A549 (cell line): ENCODE measurements around the gene SLC47A2. TPM values are rescaled to one million over a fixed set of nuclear protein-coding genes. Genes with fewer than 3 reads are reported as not detected.
A peak's percentile ranks its signal among the peaks of the same experiment; 100 is the strongest.
"Not testable (repeated sequence)": the region's sequence is repeated elsewhere in the genome, so short reads cannot be mapped to it uniquely, and the experiment has no call there.

Source experiments
- ATAC-seq, 2 experiments: fragments of 200-7000 bp in 1 of 2; fragments of >200 bp in 1 of 2; cut with Nextera tagmentation in 1 of 2; cut with Tn5 transposase in 1 of 2; 3 replicates each; pipeline versions ENCODE4 v1.8.0 to v1.9.1; 2018 to 2020; ENCODE audit warnings: mild to moderate bottlenecking in 1 of 2, moderate library complexity in 1 of 2
- CTCF ChIA-PET: fragments of 300-600 bp; sonication (Branson Sonifier 250); formaldehyde crosslinking; extraction: SDS; loops from one replicate; lab custom pipeline; 2021; ENCODE audit warnings: antibody characterized with exemption, inconsistent platforms; lab: Yijun Ruan, JAX
- POLR2A ChIA-PET: fragments of 350-600 bp; formaldehyde crosslinking; extraction: SDS; loops from one replicate; lab custom pipeline; 2021; ENCODE audit warnings: antibody characterized with exemption, inconsistent platforms; lab: Yijun Ruan, JAX
- DNase-seq, 2 experiments: peaks; one replicate each; pipeline versions ENCODE4 v3.0.0 to v3.0.0-alpha.2; 2011 to 2016; ENCODE audit warnings: low read depth in 1 of 2, low spot score in 1 of 2
- FAIRE-seq: peaks from 2 replicates; lab custom pipeline; 2011; peaks lifted over from hg19 to GRCh38; lab: Jason Lieb, UNC
- H3K27ac ChIP-seq, 2 experiments: fragments of >200 bp; sonication (Bioruptor Twin); formaldehyde crosslinking; 3 replicates each; pipeline ENCODE4 v1.5.1; 2016 to 2017
- H3K4me1 ChIP-seq: fragments of >200 bp; sonication (Bioruptor Twin); formaldehyde crosslinking; 3 replicates; pipeline ENCODE4 v1.6.1; 2016
- H3K4me2 ChIP-seq: fragments of >200 bp; sonication (Bioruptor Twin); formaldehyde crosslinking; 3 replicates; pipeline ENCODE4 v1.6.1; 2016
- H3K4me3 ChIP-seq: fragments of >200 bp; sonication (Bioruptor Twin); formaldehyde crosslinking; 3 replicates; pipeline ENCODE4 v1.5.1; 2016
- H3K9me3 ChIP-seq: fragments of >200 bp; sonication (Bioruptor Twin); formaldehyde crosslinking; 3 replicates; pipeline ENCODE4 v1.6.1; 2016
- ATOH8 ChIP-seq: fragments of 250-450 bp; sonication (Bioruptor Pico); IDR thresholded peaks from 2 replicates; pipeline ENCODE4 v1.5.0; 2020; ENCODE audit warnings: low read depth, mild to moderate bottlenecking, moderate library complexity
- CBX8 ChIP-seq: fragments of 200-600 bp; sonication (generic); IDR thresholded peaks from 2 replicates; pipeline ENCODE4 v1.6.1; 2016
- CHD2 ChIP-seq: fragments of 150-350 bp; IDR thresholded peaks from 2 replicates; pipeline ENCODE4 v1.6.1; 2014; ENCODE audit warnings: low read length; ENCODE audit not compliant: partially characterized antibody
- CTCF ChIP-seq: fragments of >200 bp; sonication (Bioruptor Twin); formaldehyde crosslinking; IDR thresholded peaks from 3 replicates; pipeline ENCODE4 v1.5.1; 2016
- EHF ChIP-seq: fragments of 250-450 bp; sonication (Bioruptor Pico); IDR thresholded peaks from 2 replicates; pipeline ENCODE4 v1.5.0; 2020; ENCODE audit warnings: mild to moderate bottlenecking
- FOSL2 ChIP-seq, 2 experiments: fragments of 450-650 bp in 1 of 2; fragments of >200 bp in 1 of 2; sonication (Bioruptor Twin) in 1 of 2; formaldehyde crosslinking; IDR thresholded peaks; 2 replicates each; pipeline versions ENCODE4 v1.5.0 to v1.6.1; 2016 to 2020; ENCODE audit warnings: mild to moderate bottlenecking in 1 of 2, moderate library complexity in 1 of 2
- HDAC2 ChIP-seq: fragments of 200-600 bp; sonication (generic); IDR thresholded peaks from 2 replicates; pipeline ENCODE4 v1.6.1; 2016
- HEYL ChIP-seq: fragments of 250-450 bp; sonication (Bioruptor Pico); IDR thresholded peaks from 2 replicates; pipeline ENCODE4 v1.8.0; 2021; ENCODE audit warnings: mild to moderate bottlenecking, moderate library complexity
- HOXB13 ChIP-seq: fragments of 250-450 bp; sonication (Bioruptor Pico); IDR thresholded peaks from 2 replicates; pipeline ENCODE4 v1.5.0; 2020; ENCODE audit warnings: low read depth, mild to moderate bottlenecking, moderate library complexity
- JUN ChIP-seq, 2 experiments: fragments of >200 bp; sonication (Bioruptor Twin); formaldehyde crosslinking; IDR thresholded peaks; 2 replicates in 1 of 2; 3 replicates in 1 of 2; pipeline ENCODE4 v1.6.1; 2016 to 2017
- JUNB ChIP-seq: fragments of >200 bp; sonication (Bioruptor Twin); formaldehyde crosslinking; IDR thresholded peaks from 2 replicates; pipeline ENCODE4 v1.6.1; 2016
- KDM5A ChIP-seq: fragments of 200-600 bp; sonication (generic); IDR thresholded peaks from 2 replicates; pipeline ENCODE4 v1.6.1; 2016; ENCODE audit warnings: antibody characterized with exemption, mild to moderate bottlenecking
- MAFK ChIP-seq: fragments of 450-650 bp; IDR thresholded peaks from 2 replicates; pipeline ENCODE4 v1.6.1; 2014; ENCODE audit not compliant: partially characterized antibody
- MYC ChIP-seq: IDR thresholded peaks from 2 replicates; pipeline ENCODE4 v1.6.1; 2012; ENCODE audit warnings: mild to moderate bottlenecking, inconsistent platforms, low read length, improper control_type of control experiment, borderline replicate concordance
- PHF8 ChIP-seq: fragments of 200-600 bp; sonication (generic); IDR thresholded peaks from 2 replicates; pipeline ENCODE4 v1.6.1; 2016; ENCODE audit warnings: low read depth, mild to moderate bottlenecking, antibody characterized with exemption, moderate library complexity, borderline replicate concordance
- POLR2A ChIP-seq: IDR thresholded peaks from 2 replicates; pipeline ENCODE4 v1.6.1; 2012; ENCODE audit warnings: mild to moderate bottlenecking, low read length
- POLR2AphosphoS2 ChIP-seq: conservative IDR thresholded peaks from 2 replicates; pipeline ENCODE4 v1.6.1; 2012; ENCODE audit warnings: low read length, improper control_type of control experiment, inconsistent platforms
- RARB ChIP-seq: fragments of 250-450 bp; sonication (Bioruptor Pico); IDR thresholded peaks from 2 replicates; pipeline ENCODE4 v1.8.0; 2021; ENCODE audit warnings: mild to moderate bottlenecking, moderate library complexity
- RFX5 ChIP-seq: fragments of 450-650 bp; IDR thresholded peaks from 2 replicates; pipeline ENCODE4 v1.7.1; 2014; ENCODE audit warnings: antibody characterized with exemption, mild to moderate bottlenecking, moderate library complexity
- ZC3H11A ChIP-seq: fragments of 450-650 bp; IDR thresholded peaks from 2 replicates; pipeline ENCODE4 v1.6.1; 2014; ENCODE audit warnings: antibody characterized with exemption, mild to moderate bottlenecking
- ZSCAN20 ChIP-seq: fragments of 250-450 bp; sonication (Bioruptor Pico); IDR thresholded peaks from 2 replicates; pipeline ENCODE4 v1.8.0; 2022; ENCODE audit warnings: mild to moderate bottlenecking, moderate library complexity
- WGBS: methylation state at CpG from one replicate; pipeline ENCODE4 v1.1.6; 2017; ENCODE audit errors: missing lambda C conversion rate; 5-methylcytosine and 5-hydroxymethylcytosine counted together
- polyA plus RNA-seq, 4 experiments: library from polyadenylated mRNA; depleted of rRNA in 3 of 4; stranded (reverse); fragments of >200 nt; fragmentation: RNase III in 1 of 4; extraction: RNeasy Plus Mini Kit Qiagen cat#74134 plus additional on column Dnase treatment in 1 of 4; gene quantifications; 2 replicates in 3 of 4; 3 replicates in 1 of 4; pipeline ENCODE4 v1.2.3, GENCODE V29; 2011 to 2017

The SLC47A2 gene
- polyA plus RNA-seq, 2 of the 4 experiments (the other 2 are of a cell fraction) = 0.13 to 0.27 TPM

- ChIA-PET CTCF (interaction anchor here (0.7 to 2.3 kb wide), 12 partner anchors 9 to 309 kb away, joined by 3 to 15 read pairs (median 5); partner anchors contain the start of genes ALDH3A2 and B9D1), POLR2A (interaction anchor here (1.0 to 1.6 kb wide), 1 partner anchor 22 kb away, joined by 4 read pairs; the partner anchor contains the start of gene ALDH3A2)
- Histone ChIP-seq H3K27ac (peak overlapping the region in 1 of 2 experiments; percentile 39; a peak in 2 of 6 replicates), H3K4me3 (no peak overlapping the region), H3K4me2 (no peak overlapping the region), H3K4me1 (peaks cover 20% of the 10 kb centered on the region), H3K9me3 (no peaks in the 10 kb centered on the region)
- WGBS = 96% methylated on average over 2 of the region's 2 CpGs
- TF ChIP-seq MAFK (no peak), ZSCAN20 (no peak), JUN (IDR thresholded peaks at IDR 0.05) (no peak), CTCF (no peak), EHF (CRISPR knock-in tag) (no peak), ATOH8 (CRISPR knock-in tag) (no peak), RFX5 (no peak), HEYL (no peak), HOXB13 (CRISPR knock-in tag) (no peak), ZC3H11A (no peak), FOSL2 (IDR thresholded peaks at IDR 0.05) (no peak), FOSL2 (CRISPR knock-in tag; IDR thresholded peaks at IDR 0.05) (no peak)
- FAIRE-seq (no peak), DNase-seq (no peak), ATAC-seq (no peak)
Observed at GRCh38 chr17:19670908-19671307, 45.5 kb downstream of the SLC47A2 start.

GRCh38 chr17:19669680-19670079, 46.7 kb downstream of the SLC47A2 start:
- WGBS = 97% methylated on average over 7 of the region's 7 CpGs
- not testable (repeated sequence) for DNase-seq, H3K27ac ChIP-seq, ATAC-seq, H3K9me3 ChIP-seq, FAIRE-seq, H3K4me3 ChIP-seq, H3K4me2 ChIP-seq
- H3K4me1 ChIP-seq = peaks cover 20% of the 10 kb centered on the region
- ChIA-PET CTCF (interaction anchor here (1.0 to 1.8 kb wide), 5 partner anchors 10 to 156 kb away, joined by 3 to 7 read pairs (median 5); partner anchors contain the start of gene ALDH3A2), POLR2A (interaction anchor here (1.0 kb wide), 2 partner anchors 21 to 291 kb away, joined by 3 to 4 read pairs; partner anchors contain the start of genes ALDH3A2 and MAPK7)

- 94% methylated on average over 4 of the region's 4 CpGs for WGBS
- FAIRE-seq (no peak), DNase-seq (no peak), ATAC-seq (no peak)
- Histone ChIP-seq H3K4me3 (no peak overlapping the region), H3K4me2 (no peak overlapping the region), H3K4me1 (peaks cover 14% of the 10 kb centered on the region), H3K27ac (no peak overlapping the region), H3K9me3 (no peaks in the 10 kb centered on the region)
- POLR2A ChIA-PET = interaction anchor here (1.0 kb wide), 1 partner anchor 16 kb away, joined by 3 read pairs; the partner anchor contains the start of gene ALDH3A2
- CTCF ChIA-PET = interaction anchor here (0.6 to 2.1 kb wide), 7 partner anchors 16 to 302 kb away, joined by 3 to 8 read pairs (median 3); partner anchors contain the start of gene ALDH3A2
- TF ChIP-seq JUNB (no peak), KDM5A (no peak), POLR2A (no peak), ATOH8 (CRISPR knock-in tag) (no peak), CHD2 (no peak), MYC (no peak), HOXB13 (CRISPR knock-in tag) (no peak), PHF8 (no peak), POLR2AphosphoS2 (no peak), RARB (CRISPR knock-in tag) (no peak), CBX8 (no peak), HDAC2 (no peak)
Observed at GRCh38 chr17:19664821-19665181, 51.6 kb downstream of the SLC47A2 start.
